ENCODE data around the gene CALHM3.
"Not testable (repeated sequence)": the region's sequence is repeated elsewhere in the genome, so short reads cannot be mapped to it uniquely, and the experiment has no call there.

The CALHM3 gene

DNA sequence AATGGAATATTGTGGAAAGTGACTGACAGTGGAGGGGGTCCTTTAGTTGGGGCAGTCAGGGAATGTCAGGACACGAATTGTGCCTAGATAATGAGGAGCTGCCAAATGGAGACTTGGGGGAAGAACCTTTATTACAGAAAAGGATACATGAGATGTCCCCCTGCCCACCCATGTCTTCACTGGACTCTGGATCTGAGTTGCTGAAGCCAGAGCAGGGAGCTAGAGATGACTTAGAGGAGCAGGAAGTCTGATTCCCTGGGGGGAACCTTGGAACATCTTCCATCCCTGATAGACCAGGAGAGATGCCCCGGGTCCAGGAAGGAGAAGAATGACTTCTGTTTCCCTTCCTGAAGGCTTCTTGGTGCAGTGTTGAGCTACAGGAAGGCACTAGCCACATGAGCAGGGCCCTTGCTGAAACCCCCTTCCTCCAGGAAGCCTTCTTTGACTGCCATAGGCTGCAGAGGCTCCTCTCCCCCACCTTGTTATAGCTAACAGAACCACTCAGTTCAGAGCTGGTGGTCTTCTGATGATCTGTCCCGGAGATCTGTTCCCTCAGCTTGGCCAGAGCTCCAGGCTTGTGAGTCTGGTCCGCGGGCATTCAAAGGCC, 13.7 kb upstream of the CALHM3 start:
- TF ChIP-seq, protein P1, sequence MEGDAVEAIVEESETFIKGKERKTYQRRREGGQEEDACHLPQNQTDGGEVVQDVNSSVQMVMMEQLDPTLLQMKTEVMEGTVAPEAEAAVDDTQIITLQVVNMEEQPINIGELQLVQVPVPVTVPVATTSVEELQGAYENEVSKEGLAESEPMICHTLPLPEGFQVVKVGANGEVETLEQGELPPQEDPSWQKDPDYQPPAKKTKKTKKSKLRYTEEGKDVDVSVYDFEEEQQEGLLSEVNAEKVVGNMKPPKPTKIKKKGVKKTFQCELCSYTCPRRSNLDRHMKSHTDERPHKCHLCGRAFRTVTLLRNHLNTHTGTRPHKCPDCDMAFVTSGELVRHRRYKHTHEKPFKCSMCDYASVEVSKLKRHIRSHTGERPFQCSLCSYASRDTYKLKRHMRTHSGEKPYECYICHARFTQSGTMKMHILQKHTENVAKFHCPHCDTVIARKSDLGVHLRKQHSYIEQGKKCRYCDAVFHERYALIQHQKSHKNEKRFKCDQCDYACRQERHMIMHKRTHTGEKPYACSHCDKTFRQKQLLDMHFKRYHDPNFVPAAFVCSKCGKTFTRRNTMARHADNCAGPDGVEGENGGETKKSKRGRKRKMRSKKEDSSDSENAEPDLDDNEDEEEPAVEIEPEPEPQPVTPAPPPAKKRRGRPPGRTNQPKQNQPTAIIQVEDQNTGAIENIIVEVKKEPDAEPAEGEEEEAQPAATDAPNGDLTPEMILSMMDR (IDR thresholded peaks at IDR 0.05; ENCODE audit: low read depth, low read length): no peak
- H3K4me3 ChIP-seq (ENCODE audit: low read depth, low read length): no peak overlapping the region

- TF ChIP-seq, protein P1 (IDR thresholded peaks at IDR 0.05; ENCODE audit: low read depth, low read length): no peak
- H3K4me3 ChIP-seq (ENCODE audit: low read depth, low read length): no peak overlapping the region
Measured at GRCh38 chr10:103491729-103492364, 12.8 kb upstream of the CALHM3 start.

GRCh38 chr10:103490986-103491314, 11.9 kb upstream of the CALHM3 start:
- no peak overlapping the region for H3K4me3 ChIP-seq (ENCODE audit: low read depth, low read length)
- TF ChIP-seq, protein P1 (IDR thresholded peaks at IDR 0.05; ENCODE audit: low read depth, low read length): no peak

GRCh38 chr10:103487410-103487708, 8.3 kb upstream of the CALHM3 start:
- no peak overlapping the region for H3K4me3 ChIP-seq (ENCODE audit: low read depth, low read length)
- TF ChIP-seq, protein P1 (IDR thresholded peaks at IDR 0.05; ENCODE audit: low read depth, low read length): no peak

- H3K4me3 ChIP-seq (ENCODE audit: low read depth, low read length): not testable (repeated sequence)
Measured at GRCh38 chr10:103486635-103487409, 7.8 kb upstream of the CALHM3 start.

GRCh38 chr10:103481974-103482531, 3.0 kb upstream of the CALHM3 start:
- TF ChIP-seq, protein P1 (IDR thresholded peaks at IDR 0.05; ENCODE audit: low read depth, low read length): peak; percentile 47
- H3K4me3 ChIP-seq (ENCODE audit: low read depth, low read length): no peak overlapping the region

DNA sequence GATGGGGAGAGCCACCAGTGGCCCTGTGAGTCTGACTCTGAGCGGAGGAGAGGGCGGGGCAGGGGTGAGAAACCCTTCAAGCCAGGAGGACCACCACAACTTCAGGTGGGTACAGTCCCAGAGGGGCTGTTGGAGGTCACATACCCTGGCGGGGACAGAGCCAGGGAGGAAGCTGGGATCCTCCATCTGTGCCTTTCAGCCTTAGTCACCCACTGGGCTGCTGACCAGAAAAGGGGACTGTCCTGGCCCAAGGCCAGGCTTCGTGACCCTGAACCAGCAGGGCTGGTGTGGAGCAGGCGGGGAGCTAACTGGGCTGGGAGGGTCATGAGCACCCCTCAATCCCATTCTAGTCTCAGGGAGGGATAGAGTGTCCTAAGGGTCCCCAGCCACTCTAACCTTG, 1.5 kb upstream of the CALHM3 start:
- TF ChIP-seq, protein P1 (IDR thresholded peaks at IDR 0.05; ENCODE audit: low read depth, low read length): no peak
- no peak overlapping the region for H3K4me3 ChIP-seq (ENCODE audit: low read depth, low read length)

Measured in WI38 (cell line).